AG09309 (cell line): ENCODE data around the gene SLC66A3.

Experiments used
- DNase-seq: peaks from one replicate; pipeline ENCODE4 v3.0.0-alpha.2; 2010; ENCODE audit warnings: low read depth
- H3K4me3 ChIP-seq: 2 replicates; pipeline ENCODE4 v1.5.1; 2011; ENCODE audit warnings: mild to moderate bottlenecking, low read depth, low read length, moderate library complexity; ENCODE audit not compliant: control insufficient read depth
- CTCF ChIP-seq: IDR thresholded peaks from 2 replicates; pipeline ENCODE4 v1.5.1; 2011; ENCODE audit warnings: mild to moderate bottlenecking, low read depth, low read length, inconsistent platforms; ENCODE audit not compliant: insufficient read depth, control insufficient read depth; ENCODE audit errors: missing control alignments

Gene SLC66A3

GRCh38 chr2:11154016-11154922, 998 bp upstream of the SLC66A3 start:
- no peak for TF ChIP-seq CTCF
- DNase-seq, result no peak
- H3K4me3 ChIP-seq, result peak overlapping the region; percentile 50

GRCh38 chr2:11154923-11155380, 315 bp upstream of the SLC66A3 start:
- peak overlapping the region; percentile 50 for H3K4me3 ChIP-seq
- peak; percentile 72 for DNase-seq
- no peak for TF ChIP-seq CTCF

GRCh38 chr2:11156396-11157075, 1.3 kb downstream of the SLC66A3 start:
- H3K4me3 ChIP-seq, result no peak overlapping the region
- TF ChIP-seq CTCF, result no peak
- no peak for DNase-seq

GRCh38 chr2:11157296-11157695, 2.0 kb downstream of the SLC66A3 start:
- DNase-seq, result no peak
- no peak overlapping the region for H3K4me3 ChIP-seq
- TF ChIP-seq CTCF, result no peak

- DNase-seq, result no peak
- no peak overlapping the region for H3K4me3 ChIP-seq
- no peak for TF ChIP-seq CTCF
These were observed 2.5 kb downstream of the SLC66A3 start for GRCh38 chr2:11157731-11158130.

- H3K4me3 ChIP-seq, result no peak overlapping the region
- no peak for TF ChIP-seq CTCF
- DNase-seq, result no peak
These were observed 3.8 kb downstream of the SLC66A3 start for GRCh38 chr2:11158916-11159573.
